22Rv1 (cell line): ENCODE results near the gene NTNG1.

Experiments used
- CTCF ChIP-seq: fragments of 450-650 bp; IDR thresholded peaks from 2 replicates; pipeline ENCODE4 v1.5.1; 2017; ENCODE audit warnings: mild to moderate bottlenecking
- ZFX ChIP-seq: fragments of 450-650 bp; IDR thresholded peaks from 2 replicates; pipeline ENCODE4 v1.6.1; 2017; ENCODE audit warnings: antibody characterized with exemption, borderline replicate concordance

- no peak for TF ChIP-seq CTCF
- TF ChIP-seq ZFX: no peak
Measured at GRCh38 chr1:107162745-107163144, 21.9 kb downstream of the NTNG1 start.
